ENCODE results near the gene SIPA1L2.

The SIPA1L2 gene

GRCh38 chr1:232610192-232610901 lies 19.6 kb downstream of the SIPA1L2 start:
- TF ChIP-seq POLR2AphosphoS5 (IDR thresholded peaks at IDR 0.05; ENCODE audit: low read depth, low read length), result no peak
- DNase-seq (ENCODE audit: insufficient read length) (no peak), FAIRE-seq (no peak)

GRCh38 chr1:232608427-232608826 lies 21.5 kb downstream of the SIPA1L2 start:
- TF ChIP-seq TAF1 (IDR thresholded peaks at IDR 0.05; ENCODE audit: borderline replicate concordance, low read depth, low read length), result no peak
- TF ChIP-seq POLR2AphosphoS5 (IDR thresholded peaks at IDR 0.05; ENCODE audit: low read depth, low read length), result no peak
- no peak for TF ChIP-seq POLR2A (IDR thresholded peaks at IDR 0.05; ENCODE audit: low read depth, low read length)
- DNase-seq (ENCODE audit: insufficient read length) (no peak), FAIRE-seq (no peak)

DNA sequence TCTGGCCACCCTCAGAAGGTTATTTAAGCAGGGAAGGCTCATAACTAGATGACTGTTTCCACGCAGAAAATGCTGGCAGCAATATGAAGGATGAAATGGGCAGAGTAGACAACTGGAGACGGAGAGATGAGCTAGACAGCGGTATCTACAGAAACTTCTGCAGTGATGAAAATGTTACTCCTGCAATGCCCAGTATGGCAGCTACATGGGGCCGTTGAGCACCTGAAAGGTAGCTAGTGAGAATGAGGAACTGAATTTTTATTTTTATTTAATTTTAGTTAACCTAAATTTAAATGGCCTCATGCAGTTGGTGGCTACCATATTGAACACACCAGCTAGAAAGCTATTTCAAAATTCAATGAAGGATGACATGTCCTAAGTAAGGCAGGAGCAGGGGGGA lies 27.3 kb downstream of the SIPA1L2 start:
- FAIRE-seq (no peak), DNase-seq (ENCODE audit: insufficient read length) (no peak)
- no peak for TF ChIP-seq POLR2A (IDR thresholded peaks at IDR 0.05; ENCODE audit: low read depth, low read length)
- TF ChIP-seq TAF1 (IDR thresholded peaks at IDR 0.05; ENCODE audit: borderline replicate concordance, low read depth, low read length), result no peak

DNA sequence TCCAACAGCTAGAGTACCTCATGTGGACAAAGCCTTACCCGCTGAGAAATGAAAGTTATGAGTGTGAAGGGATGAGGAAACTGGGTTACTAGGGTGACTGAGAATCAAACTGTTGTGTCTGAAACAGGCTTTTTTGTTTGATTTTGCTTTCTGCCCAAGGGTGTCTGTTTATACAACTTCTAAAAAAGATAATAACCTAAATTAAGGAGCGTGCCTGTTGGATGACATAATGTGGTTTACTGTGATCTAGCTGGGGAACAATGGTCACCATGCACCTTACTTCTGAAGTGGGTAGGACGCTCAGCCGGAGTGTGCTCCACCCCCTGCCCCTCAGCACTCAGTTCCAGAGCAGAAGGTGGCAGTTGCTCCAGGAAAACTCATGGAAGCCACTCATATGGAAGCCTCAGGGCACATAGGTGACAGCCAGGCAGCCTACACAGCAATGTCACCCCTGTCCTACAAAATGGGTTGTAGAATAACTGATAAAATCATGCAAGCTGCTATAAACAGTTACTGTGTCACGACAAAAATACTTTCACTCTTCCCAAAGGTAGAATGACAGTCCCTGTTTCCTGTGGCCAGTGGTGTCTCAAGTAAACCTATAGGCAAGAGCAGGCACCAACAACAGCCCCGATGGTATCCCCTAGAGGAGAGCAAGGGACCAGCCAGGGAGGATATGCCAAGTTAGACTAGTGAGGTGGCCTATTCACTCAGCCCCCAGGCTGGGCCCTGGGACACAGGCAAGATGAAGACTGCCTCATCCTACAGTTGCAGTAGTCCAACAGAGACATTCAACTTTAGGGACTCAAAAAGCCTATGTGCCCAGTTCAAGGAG lies 29.3 kb downstream of the SIPA1L2 start:
- FAIRE-seq (no peak), DNase-seq (ENCODE audit: insufficient read length) (no peak)
- TF ChIP-seq POLR2A (IDR thresholded peaks at IDR 0.05; ENCODE audit: low read depth, low read length) (no peak), POLR2AphosphoS5 (IDR thresholded peaks at IDR 0.05; ENCODE audit: low read depth, low read length) (no peak), TAF1 (IDR thresholded peaks at IDR 0.05; ENCODE audit: borderline replicate concordance, low read depth, low read length) (no peak)

- DNase-seq (ENCODE audit: insufficient read length) (no peak), FAIRE-seq (no peak)
- TF ChIP-seq POLR2A (IDR thresholded peaks at IDR 0.05; ENCODE audit: low read depth, low read length) (no peak), TAF1 (IDR thresholded peaks at IDR 0.05; ENCODE audit: borderline replicate concordance, low read depth, low read length) (no peak), POLR2AphosphoS5 (IDR thresholded peaks at IDR 0.05; ENCODE audit: low read depth, low read length) (no peak)
These were observed 30.5 kb downstream of the SIPA1L2 start for GRCh38 chr1:232599178-232600041.

- FAIRE-seq (no peak), DNase-seq (ENCODE audit: insufficient read length) (no peak)
- no peak for TF ChIP-seq TAF1 (IDR thresholded peaks at IDR 0.05; ENCODE audit: borderline replicate concordance, low read depth, low read length)
- TF ChIP-seq POLR2A (IDR thresholded peaks at IDR 0.05; ENCODE audit: low read depth, low read length), result no peak
- TF ChIP-seq POLR2AphosphoS5 (IDR thresholded peaks at IDR 0.05; ENCODE audit: low read depth, low read length), result no peak
These were observed 31.1 kb downstream of the SIPA1L2 start for GRCh38 chr1:232598837-232599177.

DNA sequence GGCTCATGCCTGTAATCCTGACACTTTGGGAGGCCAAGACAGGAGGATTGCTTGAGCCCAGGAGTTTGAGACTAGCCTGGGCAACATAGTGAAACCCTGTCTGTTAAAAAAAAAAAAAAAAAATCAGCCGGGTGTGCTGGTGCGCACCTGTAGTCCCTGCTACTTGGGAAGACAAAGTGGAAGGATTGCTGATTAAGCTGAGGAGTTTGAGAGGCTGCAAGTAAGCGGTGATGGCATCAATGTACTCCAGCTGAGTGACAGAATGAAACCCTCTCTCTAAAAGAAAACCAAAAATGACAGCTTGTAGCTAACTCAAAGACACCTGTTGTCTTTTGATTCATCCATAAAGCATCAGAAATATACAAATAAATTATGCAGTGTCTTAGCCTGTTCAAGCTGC lies 31.8 kb downstream of the SIPA1L2 start:
- DNase-seq (ENCODE audit: insufficient read length), result no peak
- no peak for FAIRE-seq
- TF ChIP-seq POLR2AphosphoS5 (IDR thresholded peaks at IDR 0.05; ENCODE audit: low read depth, low read length), result no peak
- no peak for TF ChIP-seq TAF1 (IDR thresholded peaks at IDR 0.05; ENCODE audit: borderline replicate concordance, low read depth, low read length)
- TF ChIP-seq POLR2A (IDR thresholded peaks at IDR 0.05; ENCODE audit: low read depth, low read length), result no peak

DNA sequence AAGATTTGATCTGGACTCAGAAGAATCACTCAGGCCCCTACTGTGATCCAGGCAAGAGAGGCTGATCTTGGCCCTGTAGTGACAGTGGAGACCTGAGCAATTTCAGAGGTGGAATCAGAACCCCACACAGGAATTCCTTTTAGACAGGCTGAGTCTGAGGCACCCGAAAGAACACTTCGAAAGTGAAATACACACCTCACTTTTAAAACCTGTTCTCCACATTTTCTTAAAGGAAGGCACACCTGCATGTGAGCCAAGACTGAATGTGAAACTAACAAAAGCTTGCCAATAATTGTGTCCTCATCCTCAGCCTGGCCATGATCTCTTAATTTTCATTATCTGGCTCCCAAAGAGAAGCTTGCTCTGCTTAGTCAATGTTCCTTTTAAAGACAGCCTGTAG lies 32.2 kb downstream of the SIPA1L2 start:
- no peak for TF ChIP-seq TAF1 (IDR thresholded peaks at IDR 0.05; ENCODE audit: borderline replicate concordance, low read depth, low read length)
- no peak for TF ChIP-seq POLR2A (IDR thresholded peaks at IDR 0.05; ENCODE audit: low read depth, low read length)
- TF ChIP-seq POLR2AphosphoS5 (IDR thresholded peaks at IDR 0.05; ENCODE audit: low read depth, low read length), result no peak
- DNase-seq (ENCODE audit: insufficient read length) (no peak), FAIRE-seq (no peak)

- DNase-seq (ENCODE audit: insufficient read length) (no peak), FAIRE-seq (no peak)
- no peak for TF ChIP-seq TAF1 (IDR thresholded peaks at IDR 0.05; ENCODE audit: borderline replicate concordance, low read depth, low read length)
- no peak for TF ChIP-seq POLR2A (IDR thresholded peaks at IDR 0.05; ENCODE audit: low read depth, low read length)
- TF ChIP-seq POLR2AphosphoS5 (IDR thresholded peaks at IDR 0.05; ENCODE audit: low read depth, low read length), result no peak
These were observed 33.1 kb downstream of the SIPA1L2 start for GRCh38 chr1:232596666-232597303.

GRCh38 chr1:232594768-232595698 lies 34.9 kb downstream of the SIPA1L2 start:
- no peak for FAIRE-seq
- TF ChIP-seq TAF1 (IDR thresholded peaks at IDR 0.05; ENCODE audit: borderline replicate concordance, low read depth, low read length), result no peak
- DNase-seq (ENCODE audit: insufficient read length), result no peak

Measured in GM12892 (cell line).